HG02981 (cell line): ENCODE measurements around the gene ZNF90.
A peak's percentile ranks its signal among the peaks of the same experiment; 100 is the strongest.
"Not testable (repeated sequence)": the region's sequence is repeated elsewhere in the genome, so short reads cannot be mapped to it uniquely, and the experiment has no call there.

Experiments
- ATAC-seq: cut with Tn5 transposase; IDR thresholded peaks from one replicate; pipeline ENCODE4 v1.9.1; 2021; ENCODE audit warnings: mild to moderate bottlenecking, moderate library complexity; ENCODE audit not compliant: unreplicated experiment

ZNF90 gene

DNA sequence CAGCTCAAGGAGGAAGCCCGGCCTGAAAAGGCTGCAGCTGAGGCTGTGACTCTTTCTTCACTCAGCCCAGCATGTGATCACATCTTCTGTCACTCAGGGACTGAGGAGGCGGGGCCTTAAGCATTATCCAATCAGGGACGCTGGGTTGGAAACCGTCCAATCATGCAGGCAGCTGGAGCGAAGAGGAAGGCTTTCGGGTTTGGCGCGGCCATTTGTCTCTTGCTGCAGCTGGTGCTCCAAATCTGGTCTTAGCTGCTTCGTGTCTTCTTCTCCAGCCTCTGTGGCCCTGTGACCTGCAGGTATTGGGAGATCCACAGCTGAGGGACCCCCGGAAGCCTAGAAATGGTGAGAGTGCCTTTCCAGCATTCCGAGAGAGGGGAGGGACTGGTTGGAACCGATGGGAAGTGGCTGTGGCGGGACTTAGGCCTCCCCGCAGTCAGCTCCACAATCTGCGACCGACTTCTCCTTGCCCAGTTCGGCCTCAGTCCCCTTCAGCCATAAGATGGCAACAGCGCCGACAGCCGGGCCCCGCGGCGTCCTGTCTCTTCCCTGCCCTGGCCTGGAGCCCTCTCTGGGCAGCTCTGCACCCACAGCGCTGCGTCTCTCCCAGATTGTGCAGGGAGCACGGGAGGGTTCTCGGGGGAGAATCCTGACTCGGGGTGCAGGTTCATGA lies at the start of gene ZNF90:
TSS of gene ZNF90 (plus strand) at position 210 of the 673 bp plus-strand sequence. CDS start at position 343, 133 bp downstream.
- ATAC-seq: peak; percentile 96

DNA sequence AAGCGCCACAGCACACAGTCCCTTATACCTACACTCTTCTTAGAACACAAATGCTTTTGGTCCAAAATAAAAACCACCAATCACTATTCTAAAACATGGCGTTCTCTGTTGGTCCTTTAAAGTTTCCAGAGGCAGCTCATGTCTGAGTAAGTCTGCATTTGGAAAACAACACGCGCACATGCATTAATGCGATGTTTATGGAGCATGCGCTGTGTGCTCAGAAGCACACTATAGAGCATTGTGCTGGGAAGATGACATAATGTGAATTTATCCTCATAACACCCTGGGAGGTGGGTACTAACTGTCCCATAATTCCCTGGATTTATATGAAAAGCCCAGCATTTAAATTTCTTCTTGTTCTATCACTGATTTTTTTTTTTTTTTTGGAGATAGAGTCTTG lies 49.2 kb upstream of the ZNF90 start:
- ATAC-seq: no peak

DNA sequence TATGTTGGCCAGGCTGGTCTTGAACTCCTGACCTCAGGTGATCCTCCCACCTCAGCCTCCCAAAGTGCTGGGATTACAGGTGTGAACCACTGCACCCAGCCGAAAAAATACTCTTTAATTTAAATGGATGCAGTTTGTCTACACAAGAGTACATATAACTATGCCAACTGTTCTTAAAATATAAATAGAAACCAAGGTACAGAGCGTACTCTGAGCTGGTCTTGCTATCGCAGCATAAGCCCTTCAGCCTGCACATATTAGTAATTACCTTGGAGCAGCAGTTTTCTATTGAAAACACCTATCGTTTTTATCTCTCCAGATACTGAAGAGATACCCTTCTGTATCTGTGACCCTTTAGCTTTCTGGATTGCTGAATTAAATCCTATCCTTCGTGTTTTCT lies 41.9 kb upstream of the ZNF90 start:
- no peak for ATAC-seq

DNA sequence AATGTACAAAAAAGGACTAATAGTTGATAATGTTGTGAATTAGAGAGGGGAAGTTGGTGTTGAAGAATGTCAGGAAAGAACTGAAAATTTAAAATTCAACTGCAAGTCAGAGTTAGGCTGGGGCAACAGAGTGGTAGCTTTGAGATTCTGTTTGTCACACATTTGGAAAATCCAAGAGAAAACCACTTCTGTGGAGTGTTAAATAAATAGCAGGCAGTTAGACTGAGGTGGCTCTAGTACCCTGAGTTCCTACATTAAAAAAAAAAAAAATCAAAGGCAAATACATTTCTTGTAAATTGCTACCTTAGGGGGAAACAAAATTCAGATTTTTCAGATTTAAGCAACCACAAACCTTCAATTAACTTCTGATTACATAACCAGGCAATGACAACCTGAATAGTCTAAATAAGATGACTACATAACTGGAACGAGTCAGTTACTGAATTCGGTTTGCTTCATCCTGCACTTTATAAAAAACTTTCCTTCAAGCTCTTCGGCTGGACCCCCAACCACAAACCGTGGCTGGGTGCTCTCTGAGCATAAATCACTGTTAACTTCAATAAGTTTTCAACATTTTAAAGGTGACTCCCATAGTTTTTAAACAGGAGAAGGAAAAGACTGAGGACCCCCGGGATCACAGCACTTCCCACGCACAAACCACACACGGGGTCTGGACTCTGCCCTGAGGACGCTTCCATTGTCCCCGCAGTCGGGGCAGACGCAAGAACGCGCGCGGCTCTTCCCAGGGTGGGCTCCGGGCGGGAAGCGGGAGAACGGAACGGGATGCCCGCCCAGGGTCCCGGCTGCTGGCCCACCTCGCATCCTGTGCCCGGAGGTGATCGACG lies 39.2 kb upstream of the ZNF90 start:
- no peak for ATAC-seq

DNA sequence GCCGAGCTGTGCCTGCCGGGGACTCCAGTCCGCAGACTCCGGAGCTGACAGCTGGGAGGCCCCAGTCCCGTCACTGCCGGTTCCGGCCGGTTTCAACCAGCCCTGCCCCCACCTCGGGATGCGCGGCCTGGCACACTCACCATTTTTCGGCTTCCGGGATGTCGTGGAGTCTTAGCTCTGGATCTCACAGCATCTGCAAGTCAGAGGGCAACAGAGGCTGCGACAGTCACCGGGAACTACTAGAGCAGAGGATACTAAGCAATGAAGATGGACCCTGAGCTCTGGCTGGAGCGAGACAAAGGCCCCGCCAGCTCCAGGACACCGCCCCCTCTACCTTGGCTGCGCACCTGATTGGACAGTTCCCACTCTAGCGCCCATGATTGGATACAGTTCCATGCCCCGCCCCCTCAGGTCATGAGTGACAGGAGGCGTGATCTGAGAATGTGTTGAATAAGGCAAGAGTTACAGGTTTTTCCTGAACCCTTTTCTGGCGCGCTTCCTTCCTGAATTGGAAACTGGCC lies 38.5 kb upstream of the ZNF90 start, which contains the start of gene ZNF682:
TSS of gene ZNF682 (minus strand) at position 303 of the 521 bp plus-strand sequence. CDS start at position 143, 160 bp downstream.
- ATAC-seq: peak; percentile 98

DNA sequence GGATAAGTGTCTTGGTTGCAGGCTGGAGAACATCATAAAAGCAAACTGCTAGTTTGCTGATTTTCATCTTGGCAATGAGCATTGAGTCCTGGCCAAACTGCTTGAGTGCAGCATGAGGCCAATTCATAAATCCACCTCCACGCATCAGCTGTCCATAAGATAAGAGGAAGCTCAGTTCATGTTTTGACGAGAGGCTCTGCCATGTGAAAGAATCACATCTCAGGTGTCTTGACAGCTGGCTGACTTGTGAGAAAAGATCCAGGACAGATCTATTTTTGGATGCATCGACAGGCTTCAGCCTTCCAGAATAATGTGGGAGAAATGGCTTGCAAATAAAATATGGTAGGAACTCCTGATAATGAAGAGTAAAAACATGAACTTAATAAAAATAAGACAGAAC lies 33.1 kb upstream of the ZNF90 start:
- ATAC-seq: no peak

DNA sequence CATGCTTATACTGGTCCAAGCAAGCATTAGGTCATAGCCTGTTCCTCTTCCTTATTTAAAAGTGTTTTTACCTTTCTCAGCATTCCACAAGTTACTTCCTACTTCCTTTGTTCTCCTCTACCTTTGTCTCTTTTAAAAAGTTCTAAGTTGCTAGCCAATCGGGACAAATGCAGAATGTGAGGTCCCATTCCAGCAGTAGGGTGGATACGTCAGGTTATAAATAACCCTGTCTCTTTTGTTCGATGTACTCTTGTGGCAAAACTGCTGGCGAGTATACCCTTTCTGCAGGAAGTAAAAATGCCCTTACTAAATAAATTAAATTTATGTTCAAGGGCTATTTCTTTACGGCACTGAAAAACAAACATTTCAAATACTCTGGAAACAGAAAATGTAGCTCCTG lies 32.1 kb upstream of the ZNF90 start:
- not testable (repeated sequence) for ATAC-seq

DNA sequence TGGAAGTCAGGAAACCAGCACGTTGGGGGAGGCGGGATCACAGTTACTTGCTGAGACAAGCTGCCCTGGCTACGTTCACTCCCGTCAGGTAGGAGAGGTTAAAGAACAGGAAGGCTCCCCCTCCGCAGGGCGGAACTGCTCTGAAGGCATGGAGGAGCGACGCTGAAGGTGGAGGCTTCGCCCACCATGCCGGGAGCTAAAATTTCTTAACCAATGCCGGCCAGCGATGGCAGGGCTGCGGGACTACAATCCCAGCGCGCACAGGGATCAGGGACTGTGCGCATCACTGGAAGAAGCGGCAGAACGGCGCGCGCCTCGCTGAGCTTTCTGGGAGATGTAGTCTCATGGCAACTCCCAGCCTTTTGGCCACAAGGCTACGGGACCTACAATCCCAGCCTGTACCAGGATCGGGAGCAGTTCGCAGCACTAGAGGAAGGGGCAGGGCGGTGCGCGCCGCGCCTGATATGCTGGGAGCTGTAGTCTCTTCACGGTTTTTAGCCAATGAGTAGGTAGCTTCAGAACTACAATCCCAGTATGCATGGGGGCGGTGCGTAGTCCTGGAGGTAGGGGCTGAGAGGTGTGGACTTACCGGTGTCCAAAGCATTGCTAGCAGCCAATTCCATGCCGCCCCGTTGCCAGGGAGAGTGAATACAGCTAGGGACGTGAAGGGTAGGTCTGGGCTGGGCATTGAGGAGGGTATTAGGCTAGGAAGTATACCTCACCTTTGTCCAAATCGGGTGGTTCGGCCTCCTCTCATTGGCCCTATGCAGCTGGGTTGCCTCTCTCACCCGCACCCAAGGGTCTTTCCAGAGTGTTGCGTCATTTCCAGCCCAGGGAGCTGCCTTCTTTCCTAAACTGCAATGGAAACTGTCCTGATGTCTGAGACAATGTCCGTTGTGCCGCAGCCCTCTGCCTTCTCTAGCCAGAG lies 25.7 kb upstream of the ZNF90 start:
- peak; percentile 81 for ATAC-seq

DNA sequence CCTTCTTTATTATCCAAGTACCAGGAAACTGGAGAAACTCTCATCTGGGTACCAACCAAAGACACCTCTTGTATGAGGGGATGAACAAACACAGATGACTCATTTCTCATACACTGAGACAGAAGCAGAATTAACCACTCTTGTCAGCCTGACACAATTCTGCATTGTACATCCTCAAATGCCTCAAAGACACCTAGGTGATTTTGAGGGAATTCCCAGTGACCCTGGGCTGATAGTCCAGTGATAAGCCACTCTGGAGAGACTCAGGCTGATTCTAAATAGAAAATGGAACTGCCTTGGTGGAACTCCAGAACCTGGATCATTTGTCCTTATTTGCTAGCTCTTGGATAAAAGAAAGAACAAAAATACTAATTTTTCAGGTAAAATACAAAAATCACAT lies 19.1 kb upstream of the ZNF90 start:
- ATAC-seq: not testable (repeated sequence)

DNA sequence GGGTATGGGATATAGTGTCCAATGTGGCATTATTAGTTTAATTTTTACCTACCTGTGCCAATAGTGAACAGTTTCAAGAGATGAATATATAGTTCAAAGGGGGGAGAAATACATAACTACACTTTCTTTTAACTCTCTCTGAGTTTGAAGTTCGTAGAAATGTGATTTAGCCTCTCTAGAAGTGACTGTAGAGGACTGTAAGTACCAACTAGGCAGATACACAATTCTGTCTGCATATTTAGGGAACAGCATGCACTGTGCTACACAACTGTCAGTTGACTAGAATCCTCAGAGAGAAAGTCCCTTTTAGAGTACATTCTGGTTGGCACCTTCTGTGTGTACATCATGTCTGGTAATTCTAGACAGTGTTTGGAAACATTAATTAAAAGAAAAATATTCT lies 17.5 kb upstream of the ZNF90 start:
- no peak for ATAC-seq

DNA sequence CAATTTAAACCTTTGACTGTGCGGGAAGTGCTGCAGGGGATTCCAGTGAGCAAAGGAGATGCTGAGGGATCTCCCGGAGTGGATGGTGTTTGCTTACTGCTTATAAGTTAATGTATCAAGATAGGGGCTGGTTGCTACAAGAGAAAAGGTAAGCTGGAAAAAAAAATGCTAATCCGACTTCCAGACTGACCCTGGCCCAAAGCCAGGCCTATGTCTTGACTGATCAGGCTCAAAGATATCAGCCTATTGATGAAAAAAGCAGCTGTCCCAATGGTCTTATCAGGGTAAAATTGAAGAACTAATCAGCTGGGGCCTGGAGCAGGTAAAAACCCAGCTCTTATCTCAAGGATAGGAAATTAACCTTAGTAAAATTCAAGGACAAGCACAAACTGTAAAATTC lies 10.9 kb upstream of the ZNF90 start:
- ATAC-seq: no peak

DNA sequence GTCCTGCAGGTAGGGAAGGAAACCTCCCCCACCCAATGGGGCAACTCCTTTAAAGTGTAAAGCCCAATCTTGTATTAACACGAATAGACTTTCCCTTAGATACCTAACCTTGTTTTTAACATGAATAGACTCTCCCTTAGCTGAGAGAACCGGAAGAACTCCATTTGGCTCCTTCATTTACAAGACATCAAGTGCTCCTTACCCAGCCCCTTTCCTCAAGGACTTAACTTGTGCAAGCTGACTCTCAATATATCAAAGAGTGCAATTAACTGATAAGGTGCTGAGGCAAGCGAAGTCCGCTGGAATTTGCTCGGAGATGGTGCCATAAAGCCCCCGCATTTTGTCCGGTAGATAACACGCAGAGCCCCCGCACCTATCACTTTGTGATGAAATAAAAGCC lies 9.9 kb upstream of the ZNF90 start:
- no peak for ATAC-seq

DNA sequence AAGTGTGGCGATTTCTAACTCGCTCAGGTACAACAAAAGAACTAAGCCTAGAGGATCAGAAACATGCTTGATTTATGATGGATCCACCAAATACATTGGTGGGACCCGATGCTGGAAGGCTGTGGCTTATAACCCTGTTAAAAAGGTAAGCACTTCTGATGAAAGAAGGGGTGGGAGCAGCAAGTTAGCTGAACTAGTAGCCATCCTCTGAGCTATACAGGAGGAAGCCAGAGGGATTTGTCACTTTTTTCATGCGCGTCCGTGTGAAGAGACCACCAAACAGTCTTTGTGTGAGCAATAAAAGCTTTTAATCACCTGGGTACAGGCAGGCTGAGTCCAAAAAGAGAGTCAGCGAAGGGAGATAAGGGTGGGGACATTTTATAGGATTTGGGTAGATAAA lies 9.2 kb upstream of the ZNF90 start:
- ATAC-seq: not testable (repeated sequence)

DNA sequence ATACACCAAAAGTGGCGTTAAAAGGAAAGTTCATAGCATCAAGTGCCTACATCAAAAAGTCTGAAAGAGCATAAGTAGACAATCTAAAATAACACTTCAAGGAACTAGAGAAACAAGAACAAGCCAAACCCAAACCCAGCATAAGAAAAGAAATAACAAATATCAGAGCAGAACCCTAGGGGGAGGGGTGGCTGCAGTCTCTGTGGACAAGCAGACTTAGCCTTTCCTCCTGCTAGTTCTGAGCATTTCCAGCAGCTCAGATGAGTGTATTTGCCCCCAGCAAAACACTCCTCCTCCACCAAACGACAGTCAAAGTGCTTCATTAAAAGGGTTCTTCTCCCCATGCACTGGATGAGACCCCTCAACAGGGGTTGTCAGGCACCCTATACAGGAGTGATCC lies 7.1 kb upstream of the ZNF90 start:
- ATAC-seq: no peak

DNA sequence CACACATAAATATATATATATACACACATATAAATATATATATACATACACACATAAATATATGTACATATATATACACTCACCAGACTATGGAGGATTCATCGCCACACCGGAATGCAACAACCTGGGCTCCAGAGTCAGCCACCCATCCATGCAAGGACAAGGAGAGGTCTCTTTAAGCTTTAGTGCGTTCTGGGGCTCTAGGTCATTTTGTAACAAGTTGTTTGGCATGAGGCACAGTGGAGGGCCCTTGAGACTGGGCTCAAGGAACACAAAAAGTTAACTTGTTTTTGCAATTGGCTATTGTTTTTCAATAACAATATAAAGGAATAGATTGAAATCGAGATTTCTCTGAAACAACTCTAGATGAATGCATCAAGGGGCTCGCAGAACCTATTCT lies 4.9 kb upstream of the ZNF90 start:
- ATAC-seq: no peak

DNA sequence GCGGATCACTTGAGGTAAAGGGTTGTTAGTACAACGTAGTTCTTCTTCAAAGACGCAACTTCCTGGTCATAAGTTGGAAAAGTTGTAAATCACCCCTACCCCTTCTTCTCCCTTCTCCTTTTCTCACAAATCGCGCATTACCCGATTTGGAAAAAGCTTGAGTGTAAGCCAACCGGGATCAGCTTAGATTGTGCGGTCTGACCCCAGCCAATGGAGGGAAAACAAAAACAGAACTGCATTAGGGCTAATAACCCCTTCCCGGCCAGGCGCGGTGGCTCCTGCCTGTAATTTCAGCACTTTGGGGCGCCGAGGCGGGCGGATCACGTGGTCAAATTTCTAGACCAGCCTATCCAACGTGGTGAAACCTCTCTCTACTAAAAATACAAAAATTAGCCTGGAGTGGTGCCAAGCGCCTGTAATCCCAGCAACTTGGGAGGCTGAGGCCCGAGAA lies 806 bp downstream of the ZNF90 start:
- no peak for ATAC-seq

DNA sequence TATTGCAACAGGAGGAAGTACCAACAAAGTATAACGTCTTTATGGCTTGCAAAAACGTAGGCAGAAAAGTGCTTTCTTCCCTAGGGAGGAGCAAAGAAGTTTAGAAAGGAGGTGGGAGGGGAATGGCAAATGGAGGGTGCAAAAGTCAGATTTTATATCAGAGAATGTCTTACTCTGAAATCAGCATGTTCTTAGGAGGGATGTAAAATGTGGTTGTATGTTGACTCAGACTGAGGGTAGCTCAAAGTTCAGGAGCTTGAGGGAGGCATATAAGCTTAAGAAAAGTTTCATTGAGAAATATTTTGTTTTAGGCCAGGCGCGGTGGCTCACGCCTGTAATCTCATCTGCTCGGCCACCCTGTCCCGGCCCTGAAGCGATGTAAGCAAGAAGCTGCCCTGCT lies 1.7 kb downstream of the ZNF90 start:
- no peak for ATAC-seq

DNA sequence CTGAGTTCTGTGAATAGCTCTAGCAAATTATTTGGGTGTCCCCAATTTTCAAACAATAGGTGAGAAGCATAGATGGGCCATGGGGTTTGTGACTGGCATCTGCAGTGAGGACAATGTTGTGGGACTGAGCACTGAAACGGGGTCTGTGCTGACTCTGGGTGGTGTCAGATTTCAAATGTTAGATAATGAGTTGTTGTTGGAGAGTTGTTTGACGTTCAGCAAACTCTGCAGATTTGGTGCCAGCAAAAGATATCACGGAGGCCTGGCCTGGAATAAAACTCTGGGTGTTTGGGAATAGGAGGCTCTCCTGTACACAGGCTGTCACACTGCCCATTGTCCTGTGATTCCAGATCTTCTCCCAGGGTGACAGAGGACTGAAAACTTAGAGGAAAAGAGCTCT lies 2.9 kb downstream of the ZNF90 start:
- no peak for ATAC-seq

DNA sequence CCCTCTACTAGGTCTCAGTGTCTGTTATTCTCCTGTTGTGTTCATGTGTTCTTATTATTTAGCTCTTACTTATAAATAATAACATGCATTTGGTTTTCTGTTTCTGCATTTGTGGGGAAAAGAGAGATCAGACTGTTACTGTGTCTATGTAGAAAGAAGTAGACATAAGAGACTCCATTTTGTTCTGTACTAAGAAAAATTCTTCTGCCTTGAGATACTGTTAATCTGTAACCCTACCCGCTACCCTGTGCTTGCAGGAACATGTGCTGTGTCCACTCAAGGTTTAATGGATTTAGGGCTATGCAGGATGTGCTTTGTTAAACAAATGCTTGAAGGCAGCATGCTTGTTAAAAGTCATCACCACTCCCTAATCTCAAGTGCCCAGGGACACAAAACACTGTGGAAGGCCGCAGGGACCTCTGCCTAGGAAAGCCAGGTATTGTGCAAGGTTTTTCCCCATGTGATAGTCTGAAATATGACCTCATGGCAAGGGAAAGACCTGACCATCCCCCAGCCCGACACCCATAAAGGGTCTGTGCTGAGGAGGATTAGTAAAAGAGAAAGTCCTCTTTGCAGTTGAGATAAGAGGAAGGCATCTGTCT lies 4.5 kb downstream of the ZNF90 start:
- not testable (repeated sequence) for ATAC-seq

DNA sequence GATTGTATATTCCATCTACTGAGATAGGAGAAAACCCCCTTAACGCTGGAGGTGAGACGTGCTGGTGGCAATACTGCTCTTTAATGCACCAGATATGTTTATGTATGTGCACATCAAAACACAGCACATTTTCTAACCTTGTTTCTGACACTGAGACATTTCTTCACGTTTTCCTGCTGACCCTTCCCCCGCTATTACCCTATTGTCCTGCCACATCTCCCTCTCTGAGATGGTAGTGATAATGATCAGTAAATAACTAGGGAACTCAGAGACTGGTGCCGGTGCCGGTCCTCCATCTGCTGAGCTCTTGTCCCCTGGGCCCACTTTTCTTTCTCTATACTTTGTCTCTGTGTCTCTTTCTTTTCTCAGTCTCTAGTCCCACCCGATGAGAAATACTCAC lies 5.1 kb downstream of the ZNF90 start:
- ATAC-seq: not testable (repeated sequence)
